ENCODE measurements around the gene ENAH. TPM values are rescaled to one million over a fixed set of nuclear protein-coding genes. Genes with fewer than 3 reads are reported as not detected.

Gene ENAH
- total and polyA plus RNA-seq, 9 of the 15 experiments (the other 6 are each of a cell fraction or from before 2014, with no cell fraction given), result 0.03 to 1.2 (median 0.15) TPM

DNA sequence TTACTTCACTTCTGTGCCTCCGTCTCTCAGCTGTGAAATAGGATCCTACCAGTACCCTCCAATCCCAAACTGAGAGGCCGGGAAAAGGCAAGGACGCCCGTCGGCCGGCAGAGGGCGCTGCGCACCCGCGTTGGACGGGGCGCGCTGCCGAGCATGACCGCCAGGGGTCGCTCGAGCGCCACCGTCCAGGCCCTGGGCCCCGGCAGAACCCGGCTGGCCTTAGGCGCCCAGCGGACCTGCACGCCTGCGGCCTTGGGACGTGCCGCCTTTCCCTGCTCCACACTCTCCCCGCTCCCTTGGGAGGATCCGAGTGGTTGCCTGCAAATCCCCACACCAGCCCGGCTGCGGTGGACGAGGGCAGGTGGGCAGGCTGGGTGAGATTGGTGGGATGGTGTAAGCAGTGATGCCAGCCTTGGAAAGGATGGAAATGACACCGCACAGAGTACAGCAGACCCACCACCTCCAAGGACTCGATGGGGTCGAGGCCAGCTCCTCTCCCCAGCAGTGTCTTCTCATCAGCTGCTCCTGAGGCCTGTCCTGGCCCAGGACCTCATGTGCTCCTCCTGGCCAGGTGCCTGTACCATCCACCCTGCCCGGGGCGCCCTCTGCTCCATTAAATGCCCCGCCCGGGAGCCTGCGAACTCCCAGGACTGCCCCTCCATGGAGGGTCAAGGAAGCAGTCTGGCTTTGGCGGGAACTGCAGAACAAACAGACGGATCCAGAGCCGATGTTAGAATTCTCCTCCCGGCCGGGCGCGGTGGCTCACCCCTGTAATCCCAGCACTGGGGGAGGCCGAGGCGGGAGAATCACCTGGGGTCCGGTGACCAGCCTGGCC lies 177.7 kb downstream of the ENAH start (continued):
- TF ChIP-seq, protein P1, sequence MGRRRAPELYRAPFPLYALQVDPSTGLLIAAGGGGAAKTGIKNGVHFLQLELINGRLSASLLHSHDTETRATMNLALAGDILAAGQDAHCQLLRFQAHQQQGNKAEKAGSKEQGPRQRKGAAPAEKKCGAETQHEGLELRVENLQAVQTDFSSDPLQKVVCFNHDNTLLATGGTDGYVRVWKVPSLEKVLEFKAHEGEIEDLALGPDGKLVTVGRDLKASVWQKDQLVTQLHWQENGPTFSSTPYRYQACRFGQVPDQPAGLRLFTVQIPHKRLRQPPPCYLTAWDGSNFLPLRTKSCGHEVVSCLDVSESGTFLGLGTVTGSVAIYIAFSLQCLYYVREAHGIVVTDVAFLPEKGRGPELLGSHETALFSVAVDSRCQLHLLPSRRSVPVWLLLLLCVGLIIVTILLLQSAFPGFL (CRISPR knock-in tag; IDR thresholded peaks at IDR 0.05), result no peak
- TF ChIP-seq TRIM28 (IDR thresholded peaks at IDR 0.05), result no peak
- TF ChIP-seq ZNF232 (CRISPR knock-in tag; IDR thresholded peaks at IDR 0.05), result no peak
- TF ChIP-seq, protein P2, sequence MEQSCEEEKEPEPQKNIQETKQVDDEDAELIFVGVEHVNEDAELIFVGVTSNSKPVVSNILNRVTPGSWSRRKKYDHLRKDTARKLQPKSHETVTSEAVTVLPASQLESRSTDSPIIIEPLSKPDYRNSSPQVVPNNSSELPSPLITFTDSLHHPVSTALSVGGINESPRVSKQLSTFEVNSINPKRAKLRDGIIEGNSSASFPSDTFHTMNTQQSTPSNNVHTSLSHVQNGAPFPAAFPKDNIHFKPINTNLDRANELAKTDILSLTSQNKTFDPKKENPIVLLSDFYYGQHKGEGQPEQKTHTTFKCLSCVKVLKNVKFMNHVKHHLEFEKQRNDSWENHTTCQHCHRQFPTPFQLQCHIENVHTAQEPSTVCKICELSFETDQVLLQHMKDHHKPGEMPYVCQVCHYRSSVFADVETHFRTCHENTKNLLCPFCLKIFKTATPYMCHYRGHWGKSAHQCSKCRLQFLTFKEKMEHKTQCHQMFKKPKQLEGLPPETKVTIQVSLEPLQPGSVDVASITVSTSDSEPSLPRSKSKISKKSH (CRISPR knock-in tag; IDR thresholded peaks at IDR 0.05), result no peak
- peak; percentile 9; the same call in 1 of the 2 replicates for TF ChIP-seq CEBPB (tag; IDR thresholded peaks at IDR 0.05)
- no peak for TF ChIP-seq KDM1A (IDR thresholded peaks at IDR 0.05)
- TF ChIP-seq JUNB (CRISPR knock-in tag; conservative IDR thresholded peaks at IDR 0.05), result no peak
- TF ChIP-seq ADNP (tag; IDR thresholded peaks at IDR 0.05), result no peak
- no peak for TF ChIP-seq ZNF707 (CRISPR knock-in tag; conservative IDR thresholded peaks at IDR 0.05)
- TF ChIP-seq SMARCE1 (IDR thresholded peaks at IDR 0.05), result no peak
- no peak for TF ChIP-seq ARNT (IDR thresholded peaks at IDR 0.05)
- 0 out of 2 replicates have a peak, but pooled peaks have one; percentile 31 for TF ChIP-seq CAMTA2 (CRISPR knock-in tag; conservative IDR thresholded peaks at IDR 0.05)
- TF ChIP-seq, protein P3, sequence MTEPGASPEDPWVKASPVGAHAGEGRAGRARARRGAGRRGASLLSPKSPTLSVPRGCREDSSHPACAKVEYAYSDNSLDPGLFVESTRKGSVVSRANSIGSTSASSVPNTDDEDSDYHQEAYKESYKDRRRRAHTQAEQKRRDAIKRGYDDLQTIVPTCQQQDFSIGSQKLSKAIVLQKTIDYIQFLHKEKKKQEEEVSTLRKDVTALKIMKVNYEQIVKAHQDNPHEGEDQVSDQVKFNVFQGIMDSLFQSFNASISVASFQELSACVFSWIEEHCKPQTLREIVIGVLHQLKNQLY (CRISPR knock-in tag; conservative IDR thresholded peaks at IDR 0.05), result no peak
- no peak for TF ChIP-seq ZNF12 (CRISPR knock-in tag; IDR thresholded peaks at IDR 0.05)
- TF ChIP-seq, protein P4, sequence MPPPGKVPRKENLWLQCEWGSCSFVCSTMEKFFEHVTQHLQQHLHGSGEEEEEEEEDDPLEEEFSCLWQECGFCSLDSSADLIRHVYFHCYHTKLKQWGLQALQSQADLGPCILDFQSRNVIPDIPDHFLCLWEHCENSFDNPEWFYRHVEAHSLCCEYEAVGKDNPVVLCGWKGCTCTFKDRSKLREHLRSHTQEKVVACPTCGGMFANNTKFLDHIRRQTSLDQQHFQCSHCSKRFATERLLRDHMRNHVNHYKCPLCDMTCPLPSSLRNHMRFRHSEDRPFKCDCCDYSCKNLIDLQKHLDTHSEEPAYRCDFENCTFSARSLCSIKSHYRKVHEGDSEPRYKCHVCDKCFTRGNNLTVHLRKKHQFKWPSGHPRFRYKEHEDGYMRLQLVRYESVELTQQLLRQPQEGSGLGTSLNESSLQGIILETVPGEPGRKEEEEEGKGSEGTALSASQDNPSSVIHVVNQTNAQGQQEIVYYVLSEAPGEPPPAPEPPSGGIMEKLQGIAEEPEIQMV (tag; conservative IDR thresholded peaks at IDR 0.05; ENCODE audit: low read depth), result no peak
- peak; percentile 80; the same call in 1 of the 2 replicates for TF ChIP-seq CTBP1 (IDR thresholded peaks at IDR 0.05; ENCODE audit: borderline replicate concordance)
- no peak for TF ChIP-seq SNIP1 (IDR thresholded peaks at IDR 0.05; ENCODE audit: low read depth)
- TF ChIP-seq CHD1 (IDR thresholded peaks at IDR 0.05; ENCODE audit: low read length), result no peak
